HEK293T (cell line): ENCODE data around the gene TOPORS.

ENCODE experiments used
- CTCF ChIA-PET: fragments of 350-600 bp; formaldehyde crosslinking; extraction: SDS; loops from one replicate; lab custom pipeline; 2021; ENCODE audit warnings: antibody characterized with exemption, inconsistent platforms; lab: Yijun Ruan, JAX
- POLR2A ChIA-PET: fragments of 350-600 bp; formaldehyde crosslinking; extraction: SDS; loops from one replicate; lab custom pipeline; 2020; ENCODE audit warnings: antibody characterized with exemption, inconsistent platforms; lab: Yijun Ruan, JAX
- DNase-seq: peaks from one replicate; pipeline ENCODE4 v3.0.0; 2012; ENCODE audit warnings: mixed read lengths; ENCODE audit errors: extremely low spot score
- ARNT ChIP-seq: fragments of 450-650 bp; IDR thresholded peaks from 2 replicates; pipeline ENCODE4 v1.6.1; 2017; ENCODE audit warnings: mild to moderate bottlenecking
- BHLHE40 ChIP-seq: fragments of 450-650 bp; IDR thresholded peaks from 2 replicates; pipeline ENCODE4 v1.6.1; 2016; ENCODE audit warnings: mild to moderate bottlenecking, moderate library complexity, borderline replicate concordance
- CTBP1 ChIP-seq: fragments of 450-650 bp; IDR thresholded peaks from 2 replicates; pipeline ENCODE4 v1.6.1; 2016; ENCODE audit warnings: borderline replicate concordance
- ELF4 ChIP-seq: fragments of 450-650 bp; IDR thresholded peaks from 2 replicates; pipeline ENCODE4 v1.6.1; 2017; ENCODE audit warnings: antibody characterized with exemption
- FOXA1 ChIP-seq: fragments of 450-650 bp; IDR thresholded peaks from 2 replicates; pipeline ENCODE4 v1.6.1; 2016; ENCODE audit warnings: mild to moderate bottlenecking
- FOXK2 ChIP-seq: fragments of 450-650 bp; IDR thresholded peaks from 2 replicates; pipeline ENCODE4 v1.6.1; 2016; ENCODE audit warnings: mild to moderate bottlenecking
- FOXM1 ChIP-seq: fragments of 450-650 bp; IDR thresholded peaks from 2 replicates; pipeline ENCODE4 v1.6.1; 2017; ENCODE audit warnings: mild to moderate bottlenecking, borderline replicate concordance
- HDGF ChIP-seq: fragments of 450-650 bp; IDR thresholded peaks from 2 replicates; pipeline ENCODE4 v1.6.1; 2017; ENCODE audit warnings: antibody characterized with exemption, borderline replicate concordance
- L3MBTL2 ChIP-seq: fragments of 450-650 bp; conservative IDR thresholded peaks from 2 replicates; pipeline ENCODE4 v1.6.1; 2016; ENCODE audit warnings: mild to moderate bottlenecking
- LEF1 ChIP-seq: fragments of 450-650 bp; IDR thresholded peaks from 2 replicates; pipeline ENCODE4 v1.6.1; 2017; ENCODE audit warnings: mild to moderate bottlenecking, borderline replicate concordance
- NFRKB ChIP-seq: fragments of 450-650 bp; IDR thresholded peaks from 2 replicates; pipeline ENCODE4 v1.6.1; 2016; ENCODE audit warnings: mild to moderate bottlenecking, moderate library complexity
- PKNOX1 ChIP-seq: fragments of 450-650 bp; IDR thresholded peaks from 2 replicates; pipeline ENCODE4 v1.6.1; 2016
- SP1 ChIP-seq: fragments of 450-650 bp; IDR thresholded peaks from 2 replicates; pipeline ENCODE4 v1.6.1; 2017
- SUZ12 ChIP-seq: fragments of 450-650 bp; IDR thresholded peaks from 2 replicates; pipeline ENCODE4 v1.6.1; 2016; ENCODE audit warnings: mild to moderate bottlenecking
- TARDBP ChIP-seq: fragments of 450-650 bp; IDR thresholded peaks from 2 replicates; pipeline ENCODE4 v1.6.1; 2016
- ZNF384 ChIP-seq: fragments of 450-650 bp; IDR thresholded peaks from 2 replicates; pipeline ENCODE4 v1.6.1; 2016

Gene TOPORS

GRCh38 chr9:32570262-32570661 lies 17.9 kb upstream of the TOPORS start:
- no peak for TF ChIP-seq BHLHE40
- no peak for TF ChIP-seq NFRKB
- no peak for TF ChIP-seq ARNT
- no peak for TF ChIP-seq HDGF
- TF ChIP-seq CTBP1: no peak
- TF ChIP-seq PKNOX1: no peak
- no peak for TF ChIP-seq ELF4
- no peak for TF ChIP-seq LEF1
- TF ChIP-seq SP1: no peak
- TF ChIP-seq ZNF384: no peak
- TF ChIP-seq TARDBP: no peak
- TF ChIP-seq FOXK2: no peak
- no peak for TF ChIP-seq FOXA1
- TF ChIP-seq L3MBTL2: no peak
- ChIA-PET CTCF (no interaction called here), POLR2A (no interaction called here)
- DNase-seq: no peak

- POLR2A ChIA-PET: no interaction called here
- TF ChIP-seq SUZ12: no peak
- no peak for TF ChIP-seq CTBP1
- TF ChIP-seq NFRKB: no peak
- CTCF ChIA-PET: interaction anchor here (0.6 to 1.0 kb wide), 2 partner anchors 12 to 188 kb away, joined by 3 read pairs; no protein-coding TSS in a partner anchor
- no peak for DNase-seq
Measured at GRCh38 chr9:32566770-32567169, 14.4 kb upstream of the TOPORS start.

GRCh38 chr9:32565967-32566366 lies 13.6 kb upstream of the TOPORS start:
- TF ChIP-seq BHLHE40: no peak
- no peak for TF ChIP-seq NFRKB
- TF ChIP-seq ELF4: no peak
- no peak for TF ChIP-seq FOXA1
- TF ChIP-seq FOXM1: no peak
- TF ChIP-seq FOXK2: no peak
- no peak for TF ChIP-seq SP1
- TF ChIP-seq PKNOX1: no peak
- TF ChIP-seq TARDBP: no peak
- no peak for TF ChIP-seq SUZ12
- no peak for TF ChIP-seq LEF1
- TF ChIP-seq HDGF: no peak
- no peak for TF ChIP-seq ARNT
- TF ChIP-seq ZNF384: no peak
- DNase-seq: no peak
- ChIA-PET CTCF (interaction anchor here (0.6 to 1.0 kb wide), 2 partner anchors 11 to 187 kb away, joined by 3 read pairs; no protein-coding TSS in a partner anchor), POLR2A (no interaction called here)

GRCh38 chr9:32558408-32558934 lies 6.1 kb upstream of the TOPORS start:
- no peak for DNase-seq
- POLR2A ChIA-PET: no interaction called here
- CTCF ChIA-PET: no interaction called here

GRCh38 chr9:32554591-32554990 lies 2.2 kb upstream of the TOPORS start:
- CTCF ChIA-PET: interaction anchor here (0.7 to 1.0 kb wide), 3 partner anchors 12 to 35 kb away, joined by 3 read pairs; no protein-coding TSS in a partner anchor

More at GRCh38 chr9:32558408-32558934, 6.1 kb upstream of the TOPORS start:
- TF ChIP-seq FOXM1: no peak
- no peak for TF ChIP-seq SUZ12
- no peak for TF ChIP-seq NFRKB
- no peak for TF ChIP-seq SP1
- TF ChIP-seq FOXA1: no peak
- TF ChIP-seq BHLHE40: no peak
- TF ChIP-seq FOXK2: no peak
- TF ChIP-seq HDGF: no peak

GRCh38 chr9:32554107-32554506 lies 1.7 kb upstream of the TOPORS start:
- DNase-seq: no peak
- ChIA-PET CTCF (interaction anchor here (0.7 to 1.2 kb wide), 4 partner anchors 12 to 36 kb away, joined by 3 read pairs; no protein-coding TSS in a partner anchor), POLR2A (no interaction called here)
- TF ChIP-seq PKNOX1: no peak
- no peak for TF ChIP-seq TARDBP

More at GRCh38 chr9:32554591-32554990, 2.2 kb upstream of the TOPORS start:
- TF ChIP-seq L3MBTL2: no peak
- no peak for TF ChIP-seq LEF1
- no peak for TF ChIP-seq SP1
- no peak for TF ChIP-seq PKNOX1
- no peak for TF ChIP-seq FOXA1
- TF ChIP-seq HDGF: no peak
- TF ChIP-seq ELF4: no peak
- TF ChIP-seq TARDBP: no peak
- TF ChIP-seq NFRKB: no peak
- TF ChIP-seq ZNF384: no peak
- TF ChIP-seq FOXM1: no peak
- TF ChIP-seq CTBP1: no peak
- no peak for TF ChIP-seq ARNT
- POLR2A ChIA-PET: no interaction called here
- DNase-seq: no peak
